IMR-90 (cell line): ENCODE measurements around the gene OPRL1. TPM values are rescaled to one million over a fixed set of nuclear protein-coding genes. Genes with fewer than 3 reads are reported as not detected.

ENCODE experiments used
- ATAC-seq: fragments of 200-7000 bp; cut with Tn5 transposase; 2 replicates; pipeline ENCODE4 v1.9.1; 2020; ENCODE audit warnings: low read depth, mild to moderate bottlenecking, moderate library complexity
- BruUV-seq: library from RNA; stranded (reverse); fragments of 400-500 nt; replicated peaks from 2 replicates; lab custom pipeline; 2021; lab: Mats Ljungman, UMichigan
- CTCF ChIA-PET: fragments of 300-600 bp; formaldehyde crosslinking; extraction: SDS; loops from one replicate; lab custom pipeline; 2021; ENCODE audit warnings: antibody characterized with exemption; lab: Yijun Ruan, JAX
- POLR2A ChIA-PET: fragments of 300-600 bp; sonication (Branson Sonifier 250); formaldehyde crosslinking; loops from one replicate; lab custom pipeline; 2022; ENCODE audit warnings: antibody characterized with exemption; ENCODE audit not compliant: unreplicated experiment; lab: Charles Lee
- DNase-seq: peaks from one replicate; pipeline ENCODE4 v3.0.0; 2013
- H2AFZ ChIP-seq: replicated peaks from 2 replicates; pipeline ENCODE3; 2013; ENCODE audit warnings: low read length, mild to moderate bottlenecking; ENCODE audit not compliant: poor library complexity
- H2AK5ac ChIP-seq: 2 replicates; pipeline ENCODE4 v1.6.1; 2013; ENCODE audit warnings: low read depth, low read length, inconsistent platforms
- H2AK9ac ChIP-seq: replicated peaks from 2 replicates; pipeline ENCODE3; 2013; ENCODE audit warnings: mild to moderate bottlenecking, low read depth, low read length, moderate library complexity; ENCODE audit not compliant: poor library complexity
- H2BK120ac ChIP-seq: 2 replicates; pipeline ENCODE4 v1.6.1; 2013; ENCODE audit warnings: low read depth, low read length, inconsistent platforms
- H2BK15ac ChIP-seq: 3 replicates; pipeline ENCODE4 v1.6.1; 2013; ENCODE audit warnings: low read depth, low read length, inconsistent platforms
- H2BK20ac ChIP-seq: 2 replicates; pipeline ENCODE4 v1.6.1; 2013; ENCODE audit warnings: low read depth, mild to moderate bottlenecking, inconsistent platforms, low read length, moderate library complexity
- H2BK5ac ChIP-seq: 2 replicates; pipeline ENCODE4 v1.6.1; 2013; ENCODE audit warnings: mild to moderate bottlenecking, low read depth, low read length, inconsistent platforms; ENCODE audit not compliant: poor library complexity, severe bottlenecking
- H3K14ac ChIP-seq: replicated peaks from 2 replicates; pipeline ENCODE4 v1.6.1; 2013; ENCODE audit warnings: low read depth, low read length, inconsistent platforms
- H3K18ac ChIP-seq: 2 replicates; pipeline ENCODE4 v1.6.1; 2013; ENCODE audit warnings: low read depth, low read length, control low read depth
- H3K23ac ChIP-seq: 2 replicates; pipeline ENCODE4 v1.6.1; 2013; ENCODE audit warnings: low read depth, low read length, inconsistent platforms
- H3K27ac ChIP-seq: 2 replicates; pipeline ENCODE4 v1.5.1; 2013; ENCODE audit warnings: mild to moderate bottlenecking, control low read depth, low read length; ENCODE audit not compliant: insufficient read depth
- H3K27me3 ChIP-seq: 2 replicates; pipeline ENCODE4 v1.6.1; 2013; ENCODE audit warnings: low read length; ENCODE audit not compliant: control insufficient read depth, insufficient read depth
- H3K36me3 ChIP-seq: 2 replicates; pipeline ENCODE4 v1.6.1; 2013; ENCODE audit warnings: low read length, mixed read lengths; ENCODE audit not compliant: control insufficient read depth, insufficient read depth
- H3K4ac ChIP-seq: 2 replicates; pipeline ENCODE4 v1.6.1; 2013; ENCODE audit warnings: low read depth, low read length, inconsistent platforms
- H3K4me1 ChIP-seq: 2 replicates; pipeline ENCODE4 v1.6.1; 2013; ENCODE audit warnings: low read length, mixed read lengths; ENCODE audit not compliant: control insufficient read depth, insufficient read depth
- H3K4me2 ChIP-seq: 2 replicates; pipeline ENCODE4 v1.6.1; 2013; ENCODE audit warnings: low read depth, mild to moderate bottlenecking, control low read depth, low read length, moderate library complexity
- H3K4me3 ChIP-seq: 2 replicates; pipeline ENCODE4 v1.5.1; 2013; ENCODE audit warnings: low read depth, mild to moderate bottlenecking, control low read depth, low read length, moderate library complexity; ENCODE audit not compliant: insufficient read depth
- H3K56ac ChIP-seq: 2 replicates; pipeline ENCODE4 v1.6.1; 2013; ENCODE audit warnings: low read length, inconsistent platforms; ENCODE audit not compliant: insufficient read depth; ENCODE audit errors: extremely low read depth
- H3K79me1 ChIP-seq, 2 experiments: 2 replicates each; pipeline ENCODE4 v1.6.1; 2013; ENCODE audit warnings: low read length in 2 of 2, inconsistent platforms in 1 of 2, low read depth in 1 of 2
- H3K9ac ChIP-seq: 2 replicates; pipeline ENCODE4 v1.6.1; 2013; ENCODE audit warnings: low read depth, low read length, control low read depth
- H3K9me1 ChIP-seq: 2 replicates; pipeline ENCODE4 v1.6.1; 2013; ENCODE audit warnings: low read length, inconsistent platforms; ENCODE audit not compliant: insufficient read depth
- H3K9me3 ChIP-seq: 2 replicates; pipeline ENCODE4 v1.6.1; 2013; ENCODE audit warnings: low read length; ENCODE audit not compliant: control insufficient read depth, insufficient read depth
- H4K20me1 ChIP-seq: 2 replicates; pipeline ENCODE4 v1.6.1; 2013; ENCODE audit warnings: low read length, inconsistent platforms; ENCODE audit not compliant: insufficient read depth
- H4K5ac ChIP-seq: 2 replicates; pipeline ENCODE4 v1.6.1; 2013; ENCODE audit warnings: mild to moderate bottlenecking, low read depth, low read length, control low read depth
- H4K8ac ChIP-seq, 2 experiments: 2 replicates each; pipeline ENCODE4 v1.6.1; 2013; ENCODE audit warnings: low read depth in 2 of 2, low read length in 2 of 2, control low read depth in 1 of 2, inconsistent platforms in 1 of 2
- H4K91ac ChIP-seq: 2 replicates; pipeline ENCODE4 v1.6.1; 2013; ENCODE audit warnings: low read depth, low read length, inconsistent platforms; ENCODE audit not compliant: insufficient read depth
- CEBPB ChIP-seq: IDR thresholded peaks from 2 replicates; pipeline ENCODE4 v1.6.1; 2012; ENCODE audit warnings: low read depth, low read length, improper control_type of control experiment
- CHD1 ChIP-seq: IDR thresholded peaks from 2 replicates; pipeline ENCODE4 v1.6.1; 2012; ENCODE audit warnings: low read depth, low read length, improper control_type of control experiment
- MAFK ChIP-seq: IDR thresholded peaks from 2 replicates; pipeline ENCODE4 v1.6.1; 2012; ENCODE audit warnings: low read depth, low read length, improper control_type of control experiment
- MXI1 ChIP-seq: IDR thresholded peaks from 2 replicates; pipeline ENCODE4 v1.6.1; 2012; ENCODE audit warnings: low read depth, mild to moderate bottlenecking, low read length, moderate library complexity, borderline replicate concordance
- NFE2L2 ChIP-seq: fragments of 150-350 bp; IDR thresholded peaks from 2 replicates; pipeline ENCODE4 v1.6.1; 2016; ENCODE audit warnings: low read depth, mild to moderate bottlenecking, low read length
- POLR2A ChIP-seq: IDR thresholded peaks from 2 replicates; pipeline ENCODE4 v1.6.1; 2012; ENCODE audit warnings: mild to moderate bottlenecking, low read depth, low read length
- RAD21 ChIP-seq: IDR thresholded peaks from 2 replicates; pipeline ENCODE4 v1.6.1; 2012; ENCODE audit warnings: low read length, improper control_type of control experiment
- RCOR1 ChIP-seq: IDR thresholded peaks from 2 replicates; pipeline ENCODE4 v1.6.1; 2012; ENCODE audit warnings: mild to moderate bottlenecking, low read length, improper control_type of control experiment; ENCODE audit not compliant: insufficient replicate concordance
- RFX5 ChIP-seq: IDR thresholded peaks from 2 replicates; pipeline ENCODE4 v1.8.0; 2012; ENCODE audit warnings: low read depth, mild to moderate bottlenecking, low read length, moderate library complexity
- SMC3 ChIP-seq: fragments of 150-350 bp; IDR thresholded peaks from 2 replicates; pipeline ENCODE4 v1.6.1; 2016; ENCODE audit warnings: low read depth, mild to moderate bottlenecking, antibody characterized with exemption, low read length, moderate library complexity
- WGBS, 2 experiments: methylation state at CpG; one replicate each; pipeline versions ENCODE4 v1.1.5 to v1.1.7; 2013; ENCODE audit warnings: missing lambda C conversion rate in 2 of 2; ENCODE audit not compliant: insufficient read length in 1 of 2; ENCODE audit errors: extremely low coverage in 2 of 2; 5-methylcytosine and 5-hydroxymethylcytosine counted together
- dilution Hi-C: fragments of 300-500 bp; cut with HindIII; formaldehyde crosslinking; loops from one replicate; pipeline ENCODE4 v1.14.3; 2018; ENCODE audit warnings: low sequenced_read_pairs; ENCODE audit not compliant: unreplicated experiment
- in situ Hi-C: fragments of 300-500 bp; cut with MboI; formaldehyde crosslinking; loops from 3 replicates; pipeline ENCODE4 v1.14.3; 2019; ENCODE audit warnings: low sequenced_read_pairs, inconsistent platforms, mixed read lengths
- intact Hi-C: fragments of 100-400 bp; cut with micrococcal nuclease; formaldehyde crosslinking; loops from 2 replicates; pipeline ENCODE4 v1.10.0; 2022
- polyA plus RNA-seq, 3 experiments: library from polyadenylated mRNA; depleted of rRNA; stranded (reverse); fragments of >200 nt; gene quantifications; 2 replicates each; pipeline ENCODE4 v1.2.3, GENCODE V29; 2012; ENCODE audit warnings: low replicate concordance in 1 of 3
- total RNA-seq: library from RNA; depleted of rRNA; stranded (reverse); fragments of >200 nt; gene quantifications from 2 replicates; pipeline ENCODE4 v1.2.3, GENCODE V29; 2012
- TF ChIP-seq, protein P1 (sequence below): fragments of 150-350 bp; IDR thresholded peaks from 2 replicates; pipeline ENCODE4 v1.6.1; 2016; ENCODE audit warnings: low read depth, mild to moderate bottlenecking, low read length, moderate library complexity, borderline replicate concordance
- TF ChIP-seq, protein P2 (sequence below): fragments of 150-350 bp; IDR thresholded peaks from 2 replicates; pipeline ENCODE4 v1.6.1; 2017; ENCODE audit warnings: mild to moderate bottlenecking, antibody characterized with exemption, low read length, low read depth
- TF ChIP-seq, protein P3 (sequence below): conservative IDR thresholded peaks from 2 replicates; pipeline ENCODE4 v1.5.1; 2012; ENCODE audit warnings: mild to moderate bottlenecking, low read depth, low read length, improper control_type of control experiment

Gene OPRL1
- total and polyA plus RNA-seq, 2 of the 4 experiments (the other 2 are of a cell fraction): 0.36 to 1.2 TPM

DNA sequence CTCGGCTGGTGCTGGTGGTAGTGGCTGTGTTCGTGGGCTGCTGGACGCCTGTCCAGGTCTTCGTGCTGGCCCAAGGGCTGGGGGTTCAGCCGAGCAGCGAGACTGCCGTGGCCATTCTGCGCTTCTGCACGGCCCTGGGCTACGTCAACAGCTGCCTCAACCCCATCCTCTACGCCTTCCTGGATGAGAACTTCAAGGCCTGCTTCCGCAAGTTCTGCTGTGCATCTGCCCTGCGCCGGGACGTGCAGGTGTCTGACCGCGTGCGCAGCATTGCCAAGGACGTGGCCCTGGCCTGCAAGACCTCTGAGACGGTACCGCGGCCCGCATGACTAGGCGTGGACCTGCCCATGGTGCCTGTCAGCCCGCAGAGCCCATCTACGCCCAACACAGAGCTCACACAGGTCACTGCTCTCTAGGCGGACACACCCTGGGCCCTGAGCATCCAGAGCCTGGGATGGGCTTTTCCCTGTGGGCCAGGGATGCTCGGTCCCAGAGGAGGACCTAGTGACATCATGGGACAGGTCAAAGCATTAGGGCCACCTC lies 18.7 kb downstream of the OPRL1 start:
- Histone ChIP-seq H3K36me3 (no peaks in the 10 kb centered on the region), H2BK120ac (no peak overlapping the region), H3K27me3 (peaks cover 35% of the 10 kb centered on the region), H2AK5ac (no peak overlapping the region), H4K5ac (no peak overlapping the region), H2BK5ac (no peak overlapping the region), H3K27ac (no peak overlapping the region), H3K14ac (no peak overlapping the region), H2BK20ac (no peak overlapping the region), H2BK15ac (no peak overlapping the region), H2AK9ac (no peak overlapping the region), H4K91ac (no peak overlapping the region), H3K79me1 (no peaks in the 10 kb centered on the region), H3K4me3 (no peak overlapping the region), H2AFZ (no peak overlapping the region), H3K23ac (no peak overlapping the region), H3K4me1 (no peaks in the 10 kb centered on the region), H3K56ac (no peak overlapping the region), H4K8ac (no peak overlapping the region), H3K9me3 (no peaks in the 10 kb centered on the region), H3K9ac (no peak overlapping the region), H3K4ac (no peak overlapping the region), H3K9me1 (no peaks in the 10 kb centered on the region), H3K4me2 (no peak overlapping the region), H4K20me1 (no peaks in the 10 kb centered on the region), H3K18ac (no peak overlapping the region)
- POLR2A ChIA-PET: interaction anchor here (0.5 kb wide), 1 partner anchor 278 kb away, joined by 4 read pairs; no protein-coding TSS in a partner anchor
- dilution Hi-C loops: no loop called here
- in situ Hi-C loops: no loop called here
- no peak for ATAC-seq
- WGBS, 2 experiments: 83% methylated on average over 19 of the region's 28 CpGs; no CpG with 5 or more reads in 1 of the 2 experiments
- CTCF ChIA-PET: no interaction called here
- no peak for DNase-seq
- TF ChIP-seq POLR2A (no peak), NFE2L2 (no peak), MAFK (no peak), SMC3 (no peak), CHD1 (no peak), RAD21 (no peak), CEBPB (no peak), RFX5 (no peak), MXI1 (no peak), RCOR1 (no peak)
- TF ChIP-seq, protein P1, sequence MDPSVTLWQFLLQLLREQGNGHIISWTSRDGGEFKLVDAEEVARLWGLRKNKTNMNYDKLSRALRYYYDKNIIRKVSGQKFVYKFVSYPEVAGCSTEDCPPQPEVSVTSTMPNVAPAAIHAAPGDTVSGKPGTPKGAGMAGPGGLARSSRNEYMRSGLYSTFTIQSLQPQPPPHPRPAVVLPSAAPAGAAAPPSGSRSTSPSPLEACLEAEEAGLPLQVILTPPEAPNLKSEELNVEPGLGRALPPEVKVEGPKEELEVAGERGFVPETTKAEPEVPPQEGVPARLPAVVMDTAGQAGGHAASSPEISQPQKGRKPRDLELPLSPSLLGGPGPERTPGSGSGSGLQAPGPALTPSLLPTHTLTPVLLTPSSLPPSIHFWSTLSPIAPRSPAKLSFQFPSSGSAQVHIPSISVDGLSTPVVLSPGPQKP: no peak
- TF ChIP-seq, protein P2, sequence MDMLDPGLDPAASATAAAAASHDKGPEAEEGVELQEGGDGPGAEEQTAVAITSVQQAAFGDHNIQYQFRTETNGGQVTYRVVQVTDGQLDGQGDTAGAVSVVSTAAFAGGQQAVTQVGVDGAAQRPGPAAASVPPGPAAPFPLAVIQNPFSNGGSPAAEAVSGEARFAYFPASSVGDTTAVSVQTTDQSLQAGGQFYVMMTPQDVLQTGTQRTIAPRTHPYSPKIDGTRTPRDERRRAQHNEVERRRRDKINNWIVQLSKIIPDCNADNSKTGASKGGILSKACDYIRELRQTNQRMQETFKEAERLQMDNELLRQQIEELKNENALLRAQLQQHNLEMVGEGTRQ: no peak
- TF ChIP-seq, protein P3, sequence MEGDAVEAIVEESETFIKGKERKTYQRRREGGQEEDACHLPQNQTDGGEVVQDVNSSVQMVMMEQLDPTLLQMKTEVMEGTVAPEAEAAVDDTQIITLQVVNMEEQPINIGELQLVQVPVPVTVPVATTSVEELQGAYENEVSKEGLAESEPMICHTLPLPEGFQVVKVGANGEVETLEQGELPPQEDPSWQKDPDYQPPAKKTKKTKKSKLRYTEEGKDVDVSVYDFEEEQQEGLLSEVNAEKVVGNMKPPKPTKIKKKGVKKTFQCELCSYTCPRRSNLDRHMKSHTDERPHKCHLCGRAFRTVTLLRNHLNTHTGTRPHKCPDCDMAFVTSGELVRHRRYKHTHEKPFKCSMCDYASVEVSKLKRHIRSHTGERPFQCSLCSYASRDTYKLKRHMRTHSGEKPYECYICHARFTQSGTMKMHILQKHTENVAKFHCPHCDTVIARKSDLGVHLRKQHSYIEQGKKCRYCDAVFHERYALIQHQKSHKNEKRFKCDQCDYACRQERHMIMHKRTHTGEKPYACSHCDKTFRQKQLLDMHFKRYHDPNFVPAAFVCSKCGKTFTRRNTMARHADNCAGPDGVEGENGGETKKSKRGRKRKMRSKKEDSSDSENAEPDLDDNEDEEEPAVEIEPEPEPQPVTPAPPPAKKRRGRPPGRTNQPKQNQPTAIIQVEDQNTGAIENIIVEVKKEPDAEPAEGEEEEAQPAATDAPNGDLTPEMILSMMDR: no peak
- BruUV-seq: no TSS peak
- intact Hi-C loops: no loop called here
